ENCODE measurements around the gene RBPMS2.
A peak's percentile ranks its signal among the peaks of the same experiment; 100 is the strongest.

RBPMS2 gene

GRCh38 chr15:64772964-64773363 is 2.4 kb downstream of the RBPMS2 start:
- Histone ChIP-seq H3K4me3 (ENCODE audit: low read depth, low read length) (no peak overlapping the region), H3K36me3 (ENCODE audit: control insufficient read depth in 2 of 2, insufficient read depth in 1 of 2, low read length in 2 of 2) (no peaks in the 10 kb centered on the region), H3K4me1 (ENCODE audit: control insufficient read depth, insufficient read depth, low read length) (no peaks in the 10 kb centered on the region), H3K9me3 (ENCODE audit: control insufficient read depth, insufficient read depth, low read depth, low read length) (no peaks in the 10 kb centered on the region), H3K27ac (ENCODE audit: extremely low read depth, low read depth, low read length) (no peak overlapping the region)
- TF ChIP-seq ZNF335 (tag by site-specific recombination; conservative IDR thresholded peaks at IDR 0.05), result no peak
- TF ChIP-seq ZBTB1 (tag by site-specific recombination; IDR thresholded peaks at IDR 0.05), result no peak
- peak; percentile 70; the same call in 1 of the 2 replicates for TF ChIP-seq ZBTB48 (tag by site-specific recombination; IDR thresholded peaks at IDR 0.05)
- no peak for TF ChIP-seq ZNF664 (tag by site-specific recombination; IDR thresholded peaks at IDR 0.05)
- no peak for TF ChIP-seq HOXC10 (CRISPR knock-in tag; IDR thresholded peaks at IDR 0.05)
- no peak for TF ChIP-seq ZNF324 (tag by site-specific recombination; IDR thresholded peaks at IDR 0.05)
- TF ChIP-seq BCL11B (tag by site-specific recombination; IDR thresholded peaks at IDR 0.05; ENCODE audit: low read depth), result no peak
- TF ChIP-seq ZNF133 (tag by site-specific recombination; IDR thresholded peaks at IDR 0.05), result no peak
- no peak for TF ChIP-seq ZNF561 (tag by site-specific recombination; IDR thresholded peaks at IDR 0.05; ENCODE audit: borderline replicate concordance)
- ChIA-PET POLR2A (no interaction called here), CTCF (no interaction called here)

- CTCF ChIA-PET, result no interaction called here
- TF ChIP-seq GLIS1 (tag by site-specific recombination; IDR thresholded peaks at IDR 0.05), result peak; percentile 76
- peak; percentile 74; the same call in 1 of the 2 replicates for TF ChIP-seq EGR2 (tag by site-specific recombination; IDR thresholded peaks at IDR 0.05; ENCODE audit: low read depth)
- TF ChIP-seq BCL6B (tag by site-specific recombination; IDR thresholded peaks at IDR 0.05), result no peak
- no peak for TF ChIP-seq ZNF654 (tag by site-specific recombination; IDR thresholded peaks at IDR 0.05; ENCODE audit: low read depth)
- TF ChIP-seq ZNF248 (tag by site-specific recombination; IDR thresholded peaks at IDR 0.05), result no peak
- no peak for TF ChIP-seq ZNF529 (tag by site-specific recombination; IDR thresholded peaks at IDR 0.05; ENCODE audit: insufficient replicate concordance)
- no peak for TF ChIP-seq ZNF140 (tag by site-specific recombination; IDR thresholded peaks at IDR 0.05)
- TF ChIP-seq ZFHX2 (tag by site-specific recombination; conservative IDR thresholded peaks at IDR 0.05), result peak; percentile 71
- no peaks in the 10 kb centered on the region for H3K36me3 ChIP-seq (ENCODE audit: control insufficient read depth in 2 of 2, insufficient read depth in 1 of 2, low read length in 2 of 2)
- H3K9me3 ChIP-seq (ENCODE audit: control insufficient read depth, insufficient read depth, low read depth, low read length), result no peaks in the 10 kb centered on the region
- H3K27ac ChIP-seq (ENCODE audit: extremely low read depth, low read depth, low read length), result no peak overlapping the region
- H3K4me3 ChIP-seq (ENCODE audit: low read depth, low read length), result no peak overlapping the region
- POLR2A ChIA-PET, result no interaction called here
- no peaks in the 10 kb centered on the region for H3K4me1 ChIP-seq (ENCODE audit: control insufficient read depth, insufficient read depth, low read length)
These were observed 2.9 kb downstream of the RBPMS2 start for GRCh38 chr15:64772488-64772887.

GRCh38 chr15:64770626-64771025 is 4.8 kb downstream of the RBPMS2 start:
- H3K9me3 ChIP-seq (ENCODE audit: control insufficient read depth, insufficient read depth, low read depth, low read length), result no peaks in the 10 kb centered on the region
- no peak overlapping the region for H3K27ac ChIP-seq (ENCODE audit: extremely low read depth, low read depth, low read length)
- no peak overlapping the region for H3K4me3 ChIP-seq (ENCODE audit: low read depth, low read length)
- H3K4me1 ChIP-seq (ENCODE audit: control insufficient read depth, insufficient read depth, low read length), result no peaks in the 10 kb centered on the region
- ChIA-PET CTCF (no interaction called here), POLR2A (no interaction called here)
- no peaks in the 10 kb centered on the region for H3K36me3 ChIP-seq (ENCODE audit: control insufficient read depth in 2 of 2, insufficient read depth in 1 of 2, low read length in 2 of 2)
- TF ChIP-seq ZIC2 (tag by site-specific recombination; IDR thresholded peaks at IDR 0.05), result 0 out of 2 replicates have a peak, but pooled peaks have one; percentile 12
- no peak for TF ChIP-seq ZNF510 (tag by site-specific recombination; IDR thresholded peaks at IDR 0.05; ENCODE audit: insufficient replicate concordance)
- no peak for TF ChIP-seq PRDM6 (tag by site-specific recombination; IDR thresholded peaks at IDR 0.05)
- TF ChIP-seq GLI4 (tag by site-specific recombination; IDR thresholded peaks at IDR 0.05), result no peak
- TF ChIP-seq KLF1 (tag by site-specific recombination; IDR thresholded peaks at IDR 0.05), result no peak
- TF ChIP-seq ZNF785 (tag by site-specific recombination; IDR thresholded peaks at IDR 0.05), result no peak
- TF ChIP-seq ZNF146 (tag by site-specific recombination; IDR thresholded peaks at IDR 0.05), result no peak
- TF ChIP-seq ZNF394 (tag by site-specific recombination; IDR thresholded peaks at IDR 0.05; ENCODE audit: borderline replicate concordance), result no peak
- TF ChIP-seq, protein P1, sequence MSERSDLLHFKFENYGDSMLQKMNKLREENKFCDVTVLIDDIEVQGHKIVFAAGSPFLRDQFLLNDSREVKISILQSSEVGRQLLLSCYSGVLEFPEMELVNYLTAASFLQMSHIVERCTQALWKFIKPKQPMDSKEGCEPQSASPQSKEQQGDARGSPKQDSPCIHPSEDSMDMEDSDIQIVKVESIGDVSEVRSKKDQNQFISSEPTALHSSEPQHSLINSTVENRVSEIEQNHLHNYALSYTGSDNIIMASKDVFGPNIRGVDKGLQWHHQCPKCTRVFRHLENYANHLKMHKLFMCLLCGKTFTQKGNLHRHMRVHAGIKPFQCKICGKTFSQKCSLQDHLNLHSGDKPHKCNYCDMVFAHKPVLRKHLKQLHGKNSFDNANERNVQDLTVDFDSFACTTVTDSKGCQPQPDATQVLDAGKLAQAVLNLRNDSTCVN (tag by site-specific recombination; optimal IDR thresholded peaks at IDR 0.05), result no peak
